ENCODE data around the gene TEFM. TPM values are rescaled to one million over a fixed set of nuclear protein-coding genes. Genes with fewer than 3 reads are reported as not detected.
"Not testable (repeated sequence)": the region's sequence is repeated elsewhere in the genome, so short reads cannot be mapped to it uniquely, and the experiment has no call there.

TEFM gene
- 11.8 TPM for polyA plus RNA-seq (2013, experiment 1 of 2; ENCODE audit: insufficient read length)
- 6.5 TPM for polyA plus RNA-seq (2013, experiment 2 of 2; ENCODE audit: insufficient read length)

GRCh38 chr17:30906101-30906911 lies at the start of gene TEFM:
Gene TEFM (minus strand): TSS chr17:30906238. CDS start chr17:30906198, 40 bp downstream.
- DNase-seq = peak; percentile 91

DNA sequence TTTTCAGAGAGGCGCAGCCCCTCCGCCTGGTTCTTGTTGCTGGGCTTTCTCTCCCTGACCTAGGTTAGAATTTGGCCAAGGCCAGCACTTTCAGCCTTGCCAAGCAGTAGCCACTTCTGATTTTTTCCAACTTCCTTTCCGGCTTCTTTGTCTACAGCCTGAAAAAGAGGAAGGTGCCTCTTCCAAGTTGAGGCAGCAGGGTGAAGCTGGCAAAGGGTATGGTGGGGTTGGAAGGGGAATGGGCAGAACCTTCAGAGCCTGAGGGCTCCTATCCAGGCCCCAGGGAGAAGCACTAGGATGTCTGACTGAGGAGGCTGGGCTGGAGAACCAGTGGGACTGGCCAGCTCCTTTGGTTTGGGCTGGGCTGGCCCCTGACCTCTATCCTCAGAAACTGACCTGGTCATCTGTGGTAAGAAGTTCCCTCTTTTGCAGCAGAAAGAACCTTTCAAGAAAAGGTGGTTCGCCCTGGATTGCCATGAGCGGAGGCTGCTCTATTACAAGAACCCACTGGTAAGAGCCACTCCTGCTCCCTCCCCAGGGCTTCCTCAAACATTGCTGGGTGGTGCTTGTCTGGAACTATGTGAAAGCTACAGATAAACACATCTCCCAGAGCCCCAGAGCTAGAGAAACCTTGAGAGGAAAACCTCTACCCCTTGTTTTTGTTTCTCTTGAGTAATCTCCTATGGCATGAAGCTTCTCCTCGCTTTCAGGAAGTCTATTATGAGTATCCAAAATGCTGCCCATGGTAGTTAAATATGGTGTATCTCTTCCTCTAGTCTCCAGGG lies 48.2 kb upstream of the TEFM start:
- peak; percentile 54 for DNase-seq

GRCh38 chr17:30952638-30953393 lies 46.8 kb upstream of the TEFM start:
- no peak for DNase-seq

DNA sequence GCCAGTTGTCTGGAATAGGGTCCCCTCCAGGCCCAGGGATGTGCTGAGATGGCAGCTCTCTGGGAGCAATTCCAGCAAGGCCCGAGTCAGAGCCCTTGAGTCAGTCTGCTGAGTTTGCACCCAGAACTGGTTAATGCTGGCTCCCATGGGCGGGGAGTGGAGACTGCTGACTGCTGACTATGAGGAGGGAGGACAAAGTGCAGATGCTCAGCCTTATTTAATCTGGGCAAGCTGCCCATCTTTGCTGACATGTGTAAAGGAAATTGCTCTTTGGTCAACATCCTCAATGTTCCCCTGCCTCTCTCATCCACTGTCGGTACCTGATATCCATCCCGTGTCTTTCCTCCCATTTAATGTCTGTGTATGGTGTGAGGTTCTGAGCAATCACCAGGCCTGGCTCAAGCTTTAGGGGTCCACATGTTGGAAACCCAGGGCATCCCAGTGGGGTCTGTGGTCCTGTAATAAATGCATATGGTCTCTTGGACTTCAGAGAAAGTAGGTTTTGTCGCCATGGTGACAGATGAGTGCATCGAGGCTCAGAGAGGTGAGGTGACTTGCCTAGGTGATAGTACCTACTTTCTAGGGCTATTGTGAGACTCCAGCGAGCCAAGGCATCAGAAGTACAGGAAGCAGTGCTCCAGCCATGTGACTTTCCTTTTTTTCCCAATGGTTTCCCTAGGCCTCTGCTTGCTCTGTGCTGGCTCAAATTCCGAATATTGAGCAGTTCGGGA lies 44.8 kb upstream of the TEFM start:
- DNase-seq = peak; percentile 70

- no peak for DNase-seq
Observed at GRCh38 chr17:30950189-30950588, 44.2 kb upstream of the TEFM start.

- no peak for DNase-seq
Observed at GRCh38 chr17:30947796-30948195, 41.8 kb upstream of the TEFM start.

GRCh38 chr17:30942308-30943079 lies 36.5 kb upstream of the TEFM start:
- DNase-seq = peak; percentile 27

DNA sequence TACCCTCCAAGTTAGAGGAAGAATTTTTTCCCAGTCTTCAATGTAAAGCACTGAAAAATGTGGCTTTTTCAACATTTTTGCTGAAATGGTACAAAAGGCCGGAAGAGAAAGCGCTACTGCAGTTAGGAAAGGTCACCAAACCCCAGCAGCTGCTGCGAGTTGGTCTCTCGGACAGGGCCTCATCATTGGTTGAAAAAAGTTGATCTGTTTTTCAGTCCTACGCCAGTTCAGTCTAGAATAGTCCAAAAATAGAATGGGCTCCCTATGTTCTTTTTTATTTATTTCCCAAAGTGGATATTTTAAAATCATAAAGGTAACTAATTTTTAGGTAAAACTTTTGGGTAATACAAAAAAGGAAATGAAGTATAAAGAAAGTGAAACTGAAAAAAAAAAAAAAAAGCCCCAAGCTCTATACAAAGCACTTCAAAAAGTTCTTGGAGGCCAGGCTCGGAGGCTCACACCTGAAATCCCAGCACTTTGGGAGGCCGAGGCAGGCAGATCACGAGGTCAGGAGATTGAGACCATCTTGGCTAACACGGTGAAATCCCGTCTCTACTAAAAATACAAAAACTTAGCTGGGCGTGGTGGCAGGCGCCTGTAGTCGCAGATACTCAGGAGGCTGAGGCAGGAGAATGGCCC lies 33.1 kb upstream of the TEFM start:
- no peak for DNase-seq

DNA sequence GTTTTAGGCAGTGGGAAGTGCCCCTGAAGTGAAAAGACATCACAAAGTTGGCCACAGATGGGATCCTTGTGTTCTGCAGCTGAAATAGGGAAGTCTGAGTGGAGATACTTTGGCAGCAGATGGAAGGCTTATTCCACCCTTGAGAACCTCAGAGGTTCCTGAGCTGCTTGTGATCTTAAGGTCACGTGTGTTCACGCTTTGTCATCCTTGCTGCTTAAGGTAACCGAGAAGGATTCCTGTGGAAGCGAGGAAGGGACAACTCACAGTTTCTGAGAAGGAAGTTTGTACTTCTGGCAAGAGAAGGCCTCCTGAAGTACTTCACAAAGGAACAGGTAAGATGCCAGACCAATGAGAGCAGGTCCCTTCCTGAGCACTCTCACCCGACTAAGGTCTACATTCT lies 27.9 kb upstream of the TEFM start:
- no peak for DNase-seq

DNA sequence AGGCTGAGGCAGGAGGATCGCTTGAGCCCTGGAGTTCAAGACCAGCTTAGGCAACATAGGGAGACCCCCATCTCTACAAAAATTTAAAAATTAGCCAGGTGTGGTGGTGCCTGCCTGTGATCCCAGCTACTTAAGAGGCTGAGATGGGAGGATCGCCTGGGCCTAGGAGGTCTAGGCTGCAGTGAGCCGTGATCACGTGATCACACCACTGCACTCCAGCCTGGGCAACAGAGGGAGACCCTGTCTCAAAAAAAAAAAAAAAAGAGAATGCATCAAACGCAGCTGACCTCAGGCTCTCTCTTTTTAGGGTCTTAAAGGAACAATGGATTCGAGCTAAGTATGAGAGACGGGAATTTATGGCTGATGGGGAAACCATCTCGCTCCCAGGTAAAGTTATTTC lies 25.5 kb upstream of the TEFM start:
- DNase-seq = not testable (repeated sequence)

GRCh38 chr17:30930495-30930894 lies 24.5 kb upstream of the TEFM start:
- no peak for DNase-seq

- not testable (repeated sequence) for DNase-seq
Observed at GRCh38 chr17:30929861-30930260, 23.8 kb upstream of the TEFM start.

DNA sequence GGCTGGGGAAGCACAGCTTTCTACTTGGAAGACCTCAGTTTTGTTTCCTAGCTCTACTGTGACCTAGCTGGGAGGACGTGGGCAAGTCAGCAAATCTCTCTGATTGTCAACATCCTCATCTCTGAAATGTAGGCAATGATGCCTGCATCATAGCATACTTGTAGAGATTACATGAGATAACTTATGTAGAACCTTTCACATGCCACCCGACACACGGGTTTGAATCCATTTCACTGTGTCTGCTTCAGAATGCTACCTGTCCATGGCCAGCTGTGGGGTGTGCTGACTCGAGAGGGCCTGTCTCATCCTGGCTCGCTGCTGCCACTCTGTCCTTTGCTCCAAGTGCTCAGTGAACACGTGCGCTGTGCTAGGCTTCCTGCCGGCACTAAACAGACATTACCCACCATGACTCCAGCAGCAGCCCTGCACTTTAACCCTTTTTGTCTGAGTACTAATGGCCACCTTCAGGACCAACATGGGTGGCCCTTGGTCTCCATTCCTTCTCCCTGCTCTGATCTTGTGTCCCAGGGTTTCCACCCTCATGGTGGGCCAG lies 23.1 kb upstream of the TEFM start:
- no peak for DNase-seq

GRCh38 chr17:30928584-30928983 lies 22.5 kb upstream of the TEFM start:
- DNase-seq = no peak

GRCh38 chr17:30927756-30928155 lies 21.7 kb upstream of the TEFM start:
- DNase-seq = no peak

- DNase-seq = no peak
Observed at GRCh38 chr17:30926516-30926915, 20.5 kb upstream of the TEFM start.

- no peak for DNase-seq
Observed at GRCh38 chr17:30924341-30924740, 18.3 kb upstream of the TEFM start.

GRCh38 chr17:30922235-30923030 lies 16.4 kb upstream of the TEFM start:
- no peak for DNase-seq

DNA sequence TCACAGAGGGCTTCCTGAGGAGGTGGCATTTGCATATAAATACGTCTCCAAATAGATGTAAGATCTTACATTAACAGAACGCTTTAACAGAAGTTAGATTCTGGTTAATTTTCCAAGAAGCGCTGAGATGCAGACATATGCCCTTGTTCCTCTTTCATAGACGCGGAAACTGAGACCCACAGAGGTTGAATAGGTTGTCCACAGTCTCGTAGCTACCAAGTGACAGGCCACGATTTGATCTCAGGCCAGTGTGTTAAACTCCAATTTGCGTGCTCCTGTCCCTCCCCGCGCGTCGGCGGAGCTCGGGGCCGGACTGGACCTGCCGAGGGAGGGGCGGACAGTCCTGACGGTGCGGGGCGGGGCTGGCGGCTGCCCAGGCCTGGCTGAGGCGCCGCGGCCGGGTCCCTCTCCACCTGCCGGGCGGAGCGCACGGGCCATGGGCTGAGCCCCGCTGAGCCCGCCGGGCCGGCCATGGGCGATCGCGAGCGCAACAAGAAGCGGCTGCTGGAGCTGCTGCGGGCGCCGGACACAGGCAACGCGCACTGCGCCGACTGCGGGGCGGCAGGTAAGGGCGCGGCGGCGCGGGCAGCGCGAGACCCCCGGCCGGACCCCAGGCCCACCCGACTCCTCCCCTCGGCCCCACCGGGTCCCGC lies 15.6 kb upstream of the TEFM start, which contains the start of gene ADAP2:
ADAP2 (plus strand) TSS at position 402 of the 653 bp plus-strand sequence; CDS start at position 472, 70 bp downstream.
- DNase-seq = no peak

All from fibroblast of skin of back (primary cell).